H1 (cell line): ENCODE measurements around the gene ORC2.

ENCODE experiments used
- CREB1 ChIP-seq: IDR thresholded peaks from 2 replicates; pipeline ENCODE4 v1.6.1; 2012; ENCODE audit warnings: inconsistent platforms
- CTCF ChIP-seq, 3 experiments: IDR thresholded peaks; 1 replicate in 2 of 3; 2 replicates in 1 of 3; pipeline versions ENCODE4 v1.5.1 to v1.6.1; 2011; ENCODE audit warnings: low read length in 3 of 3, mild to moderate bottlenecking in 3 of 3, inconsistent platforms in 2 of 3, low read depth in 1 of 3, moderate library complexity in 1 of 3; ENCODE audit not compliant: insufficient read depth in 1 of 3; ENCODE audit errors: control extremely low read depth in 1 of 3

DNA sequence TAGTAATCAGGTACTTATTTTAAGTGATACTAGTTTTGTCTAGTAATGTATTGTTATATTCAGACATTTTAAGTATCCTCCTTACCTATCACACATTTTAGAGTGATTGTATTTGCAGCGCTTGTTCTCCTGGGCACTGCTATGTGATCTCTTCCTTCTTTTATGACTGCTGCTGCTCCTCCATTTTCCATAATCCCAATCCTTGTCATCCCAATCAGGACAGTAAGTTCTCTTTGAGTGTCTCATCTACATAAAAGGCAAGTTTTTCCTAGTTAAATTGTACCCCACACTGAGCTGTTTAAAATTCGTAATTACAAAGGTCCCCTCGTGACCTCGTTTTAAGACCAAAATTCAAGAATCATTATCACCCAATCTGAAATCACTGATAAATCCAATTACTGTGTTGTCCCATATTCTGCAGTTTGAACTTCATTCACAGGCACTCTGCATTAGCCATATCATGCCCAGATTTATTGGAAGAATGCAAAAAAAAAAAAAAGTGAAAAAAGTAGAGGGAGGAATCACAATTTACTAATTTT, 101.8 kb downstream of the ORC2 start:
- no peak for TF ChIP-seq CTCF (IDR thresholded peaks at IDR 0.05; ENCODE audit: control extremely low read depth in 1 of 3, insufficient read depth in 1 of 3, low read depth in 1 of 3, low read length in 3 of 3)
- no peak for TF ChIP-seq CREB1
